Astrocyte (in vitro differentiated cells and primary cell): ENCODE results near the gene ZNF526. TPM values are rescaled to one million over a fixed set of nuclear protein-coding genes. Genes with fewer than 3 reads are reported as not detected.

ENCODE experiments used
- DNase-seq: peaks from one replicate; pipeline ENCODE4 v3.0.0-alpha.2; 2010; ENCODE audit warnings: low read depth
- FAIRE-seq: peaks from 2 replicates; lab custom pipeline; 2011; peaks lifted over from hg19 to GRCh38; lab: Jason Lieb, UNC
- H2AFZ ChIP-seq: 2 replicates; pipeline ENCODE4 v1.6.0; 2012; ENCODE audit warnings: low read depth, low read length, inconsistent platforms
- H3K27ac ChIP-seq: 2 replicates; pipeline ENCODE4 v1.5.1; 2011; ENCODE audit warnings: low read depth, low read length, inconsistent platforms
- H3K27me3 ChIP-seq: 2 replicates; pipeline ENCODE4 v1.6.0; 2011; ENCODE audit warnings: low read length, inconsistent platforms; ENCODE audit not compliant: insufficient read depth
- H3K36me3 ChIP-seq: 2 replicates; pipeline ENCODE4 v1.5.1; 2011; ENCODE audit warnings: low read length, inconsistent platforms; ENCODE audit not compliant: insufficient read depth
- H3K4me1 ChIP-seq: 2 replicates; pipeline ENCODE4 v1.5.1; 2011; ENCODE audit warnings: low read length, inconsistent platforms; ENCODE audit not compliant: insufficient read depth
- H3K4me2 ChIP-seq: 2 replicates; pipeline ENCODE4 v1.6.0; 2012; ENCODE audit warnings: low read length, inconsistent platforms
- H3K4me3 ChIP-seq: 2 replicates; pipeline ENCODE4 v1.5.1; 2011; ENCODE audit warnings: low read depth, mild to moderate bottlenecking, low read length, inconsistent platforms; ENCODE audit not compliant: insufficient read depth
- H3K79me2 ChIP-seq: 2 replicates; pipeline ENCODE4 v1.6.0; 2012; ENCODE audit warnings: mild to moderate bottlenecking, low read length, inconsistent platforms; ENCODE audit not compliant: insufficient read depth
- H3K9ac ChIP-seq: 2 replicates; pipeline ENCODE4 v1.6.0; 2012; ENCODE audit warnings: mild to moderate bottlenecking, low read length, inconsistent platforms
- H3K9me3 ChIP-seq: 2 replicates; pipeline ENCODE4 v1.5.1; 2012; ENCODE audit warnings: low read depth, mild to moderate bottlenecking, low read length, inconsistent platforms; ENCODE audit not compliant: insufficient read depth
- H4K20me1 ChIP-seq: 2 replicates; pipeline ENCODE4 v1.6.0; 2012; ENCODE audit warnings: low read length, inconsistent platforms; ENCODE audit not compliant: insufficient read depth
- H3K27ac Mint-ChIP-seq: one replicate; pipeline ENCODE4 v1.8.0; 2021; ENCODE audit warnings: mild to moderate bottlenecking, mixed read lengths; ENCODE audit not compliant: unreplicated experiment
- H3K27me3 Mint-ChIP-seq: one replicate; pipeline ENCODE4 v1.8.0; 2021; ENCODE audit warnings: low read depth, mixed read lengths; ENCODE audit not compliant: unreplicated experiment
- H3K36me3 Mint-ChIP-seq: one replicate; pipeline ENCODE4 v1.8.0; 2021; ENCODE audit warnings: low read depth, mixed read lengths; ENCODE audit not compliant: unreplicated experiment
- H3K4me1 Mint-ChIP-seq: one replicate; pipeline ENCODE4 v1.8.0; 2021; ENCODE audit warnings: low read depth, mixed read lengths; ENCODE audit not compliant: unreplicated experiment
- H3K4me3 Mint-ChIP-seq: one replicate; pipeline ENCODE4 v1.8.0; 2021; ENCODE audit warnings: mild to moderate bottlenecking, moderate library complexity, mixed read lengths; ENCODE audit not compliant: unreplicated experiment
- H3K9me3 Mint-ChIP-seq: one replicate; pipeline ENCODE4 v1.8.0; 2021; ENCODE audit warnings: mild to moderate bottlenecking, mixed read lengths; ENCODE audit not compliant: unreplicated experiment
- CTCF ChIP-seq: IDR thresholded peaks from 2 replicates; pipeline ENCODE4 v1.5.1; 2011; ENCODE audit warnings: low read depth, mild to moderate bottlenecking, inconsistent platforms, low read length, moderate library complexity; ENCODE audit not compliant: insufficient read depth
- EZH2 ChIP-seq: IDR thresholded peaks from 2 replicates; pipeline ENCODE4 v1.6.1; 2012; ENCODE audit warnings: mild to moderate bottlenecking, low read length, inconsistent platforms; ENCODE audit not compliant: insufficient read depth
- total RNA-seq: library from RNA; stranded (reverse); gene quantifications from 2 replicates; pipeline ENCODE4 v1.2.1, GENCODE V29; 2021

ZNF526 gene
- total RNA-seq, 1 donor from 2014 or later = 20.2 TPM

DNA sequence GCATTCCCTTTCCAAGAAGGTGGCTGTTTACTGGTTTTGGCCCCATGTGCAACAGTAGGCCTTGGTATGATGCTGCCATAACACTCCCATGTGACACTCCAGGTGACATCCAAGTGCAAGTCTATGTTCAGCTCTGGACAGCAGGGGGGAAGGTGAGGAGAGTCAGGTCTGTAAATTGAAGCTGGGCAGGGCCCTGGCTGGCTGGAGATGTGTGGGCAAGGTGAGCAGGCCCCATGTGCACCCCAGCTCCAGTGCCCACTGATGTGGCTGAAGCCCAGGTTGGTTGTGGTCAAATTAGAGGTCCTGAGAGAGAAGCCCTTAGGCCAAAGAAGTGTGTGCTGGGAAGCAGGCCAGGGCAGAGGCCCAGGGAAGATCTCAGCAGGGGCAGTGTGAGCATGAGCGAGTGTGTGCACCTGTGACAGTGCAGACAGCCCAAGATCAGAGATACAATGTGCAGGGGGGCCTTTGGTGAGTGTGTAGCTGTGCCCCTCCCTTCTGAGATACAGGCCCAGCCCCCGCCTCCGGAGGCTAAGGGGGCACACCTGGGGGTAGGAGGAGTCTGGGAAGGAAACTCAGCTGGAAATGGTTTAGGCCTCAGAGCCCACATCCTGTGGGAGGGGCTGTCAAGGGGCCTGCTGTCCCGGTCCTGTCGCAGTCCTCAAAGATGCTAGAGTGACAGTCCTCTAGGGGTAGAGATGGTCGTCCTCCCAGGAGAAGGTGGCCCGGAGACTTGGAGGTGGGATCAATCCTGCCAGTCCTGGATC is 21.3 kb upstream of the ZNF526 start:
- Histone ChIP-seq H3K4me1 (no peaks in the 10 kb centered on the region), H3K4me2 (no peak overlapping the region), H4K20me1 (peaks cover 43% of the 10 kb centered on the region), H2AFZ (no peak overlapping the region), H3K27ac (no peak overlapping the region), H3K36me3 (peaks cover 10% of the 10 kb centered on the region), H3K9ac (no peak overlapping the region), H3K79me2 (peaks cover 22% of the 10 kb centered on the region), H3K27me3 (no peaks in the 10 kb centered on the region), H3K9me3 (no peaks in the 10 kb centered on the region), H3K4me3 (no peak overlapping the region)
- Mint-ChIP-seq H3K9me3 (peaks cover 3% of the 10 kb centered on the region), H3K36me3 (peaks cover 32% of the 10 kb centered on the region), H3K4me1 (peaks cover 6% of the 10 kb centered on the region), H3K4me3 (no peak overlapping the region), H3K27me3 (no peaks in the 10 kb centered on the region), H3K27ac (peak overlapping the region; percentile 59)
- FAIRE-seq (no peak), DNase-seq (no peak)
- TF ChIP-seq EZH2 = no peak
- TF ChIP-seq CTCF = no peak

GRCh38 chr19:42199440-42200115 is 20.5 kb upstream of the ZNF526 start:
- Histone ChIP-seq H3K27me3 (no peaks in the 10 kb centered on the region), H3K36me3 (peaks cover 10% of the 10 kb centered on the region), H3K4me3 (no peak overlapping the region), H2AFZ (no peak overlapping the region), H3K9me3 (no peaks in the 10 kb centered on the region), H3K9ac (no peak overlapping the region), H3K79me2 (peaks cover 22% of the 10 kb centered on the region), H3K4me2 (no peak overlapping the region), H4K20me1 (peaks cover 43% of the 10 kb centered on the region), H3K4me1 (no peaks in the 10 kb centered on the region), H3K27ac (no peak overlapping the region)
- Mint-ChIP-seq H3K27me3 (no peaks in the 10 kb centered on the region), H3K36me3 (peaks cover 37% of the 10 kb centered on the region), H3K9me3 (no peaks in the 10 kb centered on the region), H3K4me3 (no peak overlapping the region), H3K4me1 (peaks cover 6% of the 10 kb centered on the region), H3K27ac (no peak overlapping the region)
- FAIRE-seq (no peak), DNase-seq (no peak)
- TF ChIP-seq CTCF (no peak), EZH2 (no peak)
